ENCODE measurements around the gene PLEKHH2. TPM values are rescaled to one million over a fixed set of nuclear protein-coding genes. Genes with fewer than 3 reads are reported as not detected.

PLEKHH2 gene
- total RNA-seq, 1 experiment from 2014 or later: 21.2 TPM

- no peak overlapping the region for H3K27ac Mint-ChIP-seq (ENCODE audit: unreplicated experiment)
These were observed 108.4 kb downstream of the PLEKHH2 start for GRCh38 chr2:43745457-43745856.

GRCh38 chr2:43748333-43748732 is 111.3 kb downstream of the PLEKHH2 start:
- Mint-ChIP-seq H3K4me1 (ENCODE audit: low read depth, unreplicated experiment) (no peaks in the 10 kb centered on the region), H3K27ac (ENCODE audit: unreplicated experiment) (no peak overlapping the region), H3K36me3 (ENCODE audit: insufficient read depth, unreplicated experiment) (no peaks in the 10 kb centered on the region), H3K4me3 (ENCODE audit: low read depth, unreplicated experiment) (no peak overlapping the region), H3K27me3 (ENCODE audit: unreplicated experiment) (no peaks in the 10 kb centered on the region), H3K9me3 (ENCODE audit: low read depth, unreplicated experiment) (no peaks in the 10 kb centered on the region)
- DNase-seq: no peak
- no peak for TF ChIP-seq CTCF (IDR thresholded peaks at IDR 0.05; ENCODE audit: unreplicated experiment)
- intact Hi-C loops (cut with micrococcal nuclease; ENCODE audit: unreplicated experiment): no loop called here
- CTCF ChIA-PET: no interaction called here
- BruUV-seq (replicated peaks): no TSS peak

More at GRCh38 chr2:43745457-43745856, 108.4 kb downstream of the PLEKHH2 start:
- BruUV-seq (replicated peaks): no TSS peak
- DNase-seq: no peak
- H3K9me3 Mint-ChIP-seq (ENCODE audit: low read depth, unreplicated experiment): no peaks in the 10 kb centered on the region
- no peaks in the 10 kb centered on the region for H3K4me1 Mint-ChIP-seq (ENCODE audit: low read depth, unreplicated experiment)
- H3K36me3 Mint-ChIP-seq (ENCODE audit: insufficient read depth, unreplicated experiment): no peaks in the 10 kb centered on the region
- no peak for TF ChIP-seq CTCF (IDR thresholded peaks at IDR 0.05; ENCODE audit: unreplicated experiment)
- intact Hi-C loops (cut with micrococcal nuclease; ENCODE audit: unreplicated experiment): no loop called here
- CTCF ChIA-PET: no interaction called here
- H3K27me3 Mint-ChIP-seq (ENCODE audit: unreplicated experiment): no peaks in the 10 kb centered on the region
- H3K4me3 Mint-ChIP-seq (ENCODE audit: low read depth, unreplicated experiment): no peak overlapping the region

- TF ChIP-seq CTCF (IDR thresholded peaks at IDR 0.05; ENCODE audit: unreplicated experiment): no peak
- no peaks in the 10 kb centered on the region for H3K9me3 Mint-ChIP-seq (ENCODE audit: low read depth, unreplicated experiment)
- H3K27ac Mint-ChIP-seq (ENCODE audit: unreplicated experiment): no peak overlapping the region
- H3K27me3 Mint-ChIP-seq (ENCODE audit: unreplicated experiment): no peaks in the 10 kb centered on the region
- DNase-seq: no peak
- BruUV-seq (replicated peaks): no TSS peak
- H3K4me1 Mint-ChIP-seq (ENCODE audit: low read depth, unreplicated experiment): no peaks in the 10 kb centered on the region
- H3K4me3 Mint-ChIP-seq (ENCODE audit: low read depth, unreplicated experiment): no peak overlapping the region
- intact Hi-C loops (cut with micrococcal nuclease; ENCODE audit: unreplicated experiment): no loop called here
- H3K36me3 Mint-ChIP-seq (ENCODE audit: insufficient read depth, unreplicated experiment): no peaks in the 10 kb centered on the region
- CTCF ChIA-PET: interaction anchor here (0.6 to 0.7 kb wide), 3 partner anchors 17 to 932 kb away, joined by 3 read pairs; no protein-coding TSS in a partner anchor
These were observed 112.5 kb downstream of the PLEKHH2 start for GRCh38 chr2:43749583-43749982.

- no peak for DNase-seq
- Mint-ChIP-seq H3K9me3 (ENCODE audit: low read depth, unreplicated experiment) (no peaks in the 10 kb centered on the region), H3K36me3 (ENCODE audit: insufficient read depth, unreplicated experiment) (no peaks in the 10 kb centered on the region), H3K4me1 (ENCODE audit: low read depth, unreplicated experiment) (no peaks in the 10 kb centered on the region), H3K27me3 (ENCODE audit: unreplicated experiment) (no peaks in the 10 kb centered on the region), H3K4me3 (ENCODE audit: low read depth, unreplicated experiment) (no peak overlapping the region), H3K27ac (ENCODE audit: unreplicated experiment) (no peak overlapping the region)
- BruUV-seq (replicated peaks): no TSS peak
- TF ChIP-seq CTCF (IDR thresholded peaks at IDR 0.05; ENCODE audit: unreplicated experiment): no peak
- intact Hi-C loops (cut with micrococcal nuclease; ENCODE audit: unreplicated experiment): loop anchor here (10.0 kb wide), 1 partner anchor 137 kb away; no protein-coding TSS in a partner anchor
- CTCF ChIA-PET: interaction anchor here (0.6 to 0.7 kb wide), 3 partner anchors 20 to 592 kb away, joined by 3 to 5 read pairs (median 3); no protein-coding TSS in a partner anchor
These were observed 114.5 kb downstream of the PLEKHH2 start for GRCh38 chr2:43751476-43751990.
